Measurements from ENCODE around the gene SPIN2B.
"Not testable (repeated sequence)": the region's sequence is repeated elsewhere in the genome, so short reads cannot be mapped to it uniquely, and the experiment has no call there.

SPIN2B gene

DNA sequence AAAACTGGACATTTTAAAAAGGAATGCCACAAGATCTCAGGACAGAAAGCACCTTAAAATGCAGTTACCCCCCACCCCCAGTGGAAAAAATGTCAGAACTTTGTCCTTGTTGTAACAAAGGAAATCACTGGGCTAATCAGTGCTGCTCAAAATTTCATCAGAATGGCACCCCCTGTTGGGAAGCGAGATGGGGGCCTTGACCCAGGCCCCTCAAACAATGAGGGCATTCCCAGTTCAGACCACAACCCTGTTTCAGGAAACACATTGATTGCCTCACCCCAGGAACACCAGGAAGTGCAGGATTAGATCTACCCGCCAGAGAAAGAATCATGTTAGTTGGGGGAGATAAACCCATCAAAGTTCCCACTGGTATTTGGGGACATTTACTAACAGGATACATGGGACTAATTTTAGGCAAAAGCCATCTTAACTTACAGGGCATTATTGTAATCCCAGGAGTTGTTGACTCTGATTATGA is 16.4 kb downstream of the SPIN2B start:
- no peak overlapping the region for H3K4me3 ChIP-seq (ENCODE audit: low read length)
- no peak for TF ChIP-seq ZNF274 (IDR thresholded peaks at IDR 0.05; ENCODE audit: low read depth, low read length)

DNA sequence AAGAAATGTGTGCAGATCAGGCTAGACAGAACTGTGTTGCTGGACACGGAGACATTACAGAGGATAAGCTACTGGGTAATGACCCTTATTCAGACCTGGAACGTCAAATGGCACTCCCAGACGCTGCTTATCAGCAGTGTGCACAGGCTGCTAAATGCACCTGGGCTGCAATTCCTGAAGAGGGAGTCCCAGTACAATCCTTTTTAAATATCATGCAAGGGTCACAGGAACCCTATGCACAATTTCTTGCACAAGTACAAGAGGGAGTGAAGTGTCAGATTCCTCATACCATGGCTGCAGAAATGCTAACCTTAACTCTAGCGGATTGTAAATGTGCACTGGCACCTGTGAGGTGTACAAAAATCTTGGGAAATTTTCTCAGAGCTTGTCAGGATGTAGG is 16.9 kb downstream of the SPIN2B start:
- no peak for TF ChIP-seq ZNF274 (IDR thresholded peaks at IDR 0.05; ENCODE audit: low read depth, low read length)

DNA sequence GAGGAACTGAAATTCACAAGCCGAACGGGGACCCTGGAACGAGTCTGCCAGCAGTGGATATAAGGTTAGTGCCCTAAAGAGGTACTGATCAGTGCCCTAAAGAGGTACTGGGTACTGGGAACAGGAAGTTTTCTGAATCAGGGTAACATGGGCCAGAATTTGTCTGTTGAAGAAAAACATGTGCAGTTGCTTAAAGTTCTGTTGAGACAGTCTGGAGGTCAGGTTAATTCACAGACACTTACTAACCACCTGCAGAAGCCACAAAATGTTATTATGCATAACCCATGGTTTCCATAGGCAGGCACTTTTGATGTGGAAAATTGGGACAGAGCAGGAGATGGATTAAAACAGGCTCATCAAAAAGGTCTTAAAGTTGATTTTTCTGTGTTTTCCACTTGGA is 17.9 kb downstream of the SPIN2B start:
- H3K4me3 ChIP-seq (ENCODE audit: low read length) = no peak overlapping the region
- no peak for TF ChIP-seq ZNF274 (IDR thresholded peaks at IDR 0.05; ENCODE audit: low read depth, low read length)

More for the DNA sequence above, 16.9 kb downstream of the SPIN2B start:
- no peak overlapping the region for H3K4me3 ChIP-seq (ENCODE audit: low read length)

DNA sequence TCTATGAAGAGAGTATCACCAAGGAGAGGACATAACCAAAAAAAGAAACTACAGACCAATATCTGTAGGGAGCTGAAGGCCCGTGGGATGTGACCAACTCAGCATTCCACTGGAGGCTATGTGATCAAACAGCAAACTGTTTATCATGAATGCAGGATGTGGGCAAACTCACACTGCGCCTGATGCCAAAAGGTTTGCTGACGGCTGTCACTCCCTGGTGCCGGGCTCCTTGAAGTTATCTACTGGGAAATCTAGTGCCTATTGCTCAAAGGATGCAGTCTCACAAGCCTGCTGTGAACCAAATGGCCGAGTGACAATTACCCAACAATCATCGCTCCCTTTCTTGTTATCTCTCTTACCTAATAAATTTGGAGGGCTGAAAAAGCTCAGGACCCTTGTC is 18.4 kb downstream of the SPIN2B start:
- H3K4me3 ChIP-seq (ENCODE audit: low read length) = not testable (repeated sequence)

DNA sequence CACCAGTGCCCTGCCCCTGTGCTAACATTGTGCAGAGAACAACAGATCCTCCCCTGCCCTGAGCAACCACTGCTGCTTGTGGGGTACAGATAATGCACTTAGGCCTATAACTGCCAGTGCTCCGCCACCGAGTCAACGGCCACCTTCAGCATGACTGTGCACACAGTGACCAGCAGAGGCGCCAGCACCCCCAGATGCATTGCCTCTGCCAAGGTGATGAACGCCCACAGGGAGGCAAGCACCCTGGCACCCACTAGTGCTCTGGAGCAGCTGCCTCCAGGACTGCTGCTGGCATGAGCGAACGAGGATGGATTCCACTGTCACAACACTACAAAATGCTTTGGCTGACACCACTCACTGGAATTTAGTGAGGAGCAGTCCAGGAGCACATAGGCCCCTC is 38.2 kb downstream of the SPIN2B start:
- TF ChIP-seq ZNF274 (IDR thresholded peaks at IDR 0.05; ENCODE audit: low read depth, low read length) = no peak
- H3K4me3 ChIP-seq (ENCODE audit: low read length) = no peak overlapping the region

DNA sequence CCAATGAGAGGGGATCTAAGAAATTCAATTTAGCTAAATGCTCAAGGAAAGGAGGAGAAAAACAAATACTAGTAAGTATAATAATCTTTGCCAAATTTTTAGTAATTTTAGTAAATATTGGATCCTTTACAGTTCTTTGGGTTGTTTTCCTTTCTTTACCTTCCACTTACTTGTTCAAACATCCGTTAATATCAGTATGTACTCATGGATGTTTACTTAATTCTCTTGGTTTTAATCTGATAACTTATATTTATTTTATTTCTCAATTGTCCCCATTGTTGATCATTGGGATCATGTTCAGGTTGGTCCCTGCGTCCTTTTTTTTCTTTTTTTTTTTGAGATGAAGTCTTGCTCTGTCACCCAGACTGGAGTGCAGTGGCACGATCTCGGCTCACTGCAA is 46.9 kb downstream of the SPIN2B start:
- H3K4me3 ChIP-seq (ENCODE audit: low read length) = no peak overlapping the region
- no peak for TF ChIP-seq ZNF274 (IDR thresholded peaks at IDR 0.05; ENCODE audit: low read depth, low read length)

DNA sequence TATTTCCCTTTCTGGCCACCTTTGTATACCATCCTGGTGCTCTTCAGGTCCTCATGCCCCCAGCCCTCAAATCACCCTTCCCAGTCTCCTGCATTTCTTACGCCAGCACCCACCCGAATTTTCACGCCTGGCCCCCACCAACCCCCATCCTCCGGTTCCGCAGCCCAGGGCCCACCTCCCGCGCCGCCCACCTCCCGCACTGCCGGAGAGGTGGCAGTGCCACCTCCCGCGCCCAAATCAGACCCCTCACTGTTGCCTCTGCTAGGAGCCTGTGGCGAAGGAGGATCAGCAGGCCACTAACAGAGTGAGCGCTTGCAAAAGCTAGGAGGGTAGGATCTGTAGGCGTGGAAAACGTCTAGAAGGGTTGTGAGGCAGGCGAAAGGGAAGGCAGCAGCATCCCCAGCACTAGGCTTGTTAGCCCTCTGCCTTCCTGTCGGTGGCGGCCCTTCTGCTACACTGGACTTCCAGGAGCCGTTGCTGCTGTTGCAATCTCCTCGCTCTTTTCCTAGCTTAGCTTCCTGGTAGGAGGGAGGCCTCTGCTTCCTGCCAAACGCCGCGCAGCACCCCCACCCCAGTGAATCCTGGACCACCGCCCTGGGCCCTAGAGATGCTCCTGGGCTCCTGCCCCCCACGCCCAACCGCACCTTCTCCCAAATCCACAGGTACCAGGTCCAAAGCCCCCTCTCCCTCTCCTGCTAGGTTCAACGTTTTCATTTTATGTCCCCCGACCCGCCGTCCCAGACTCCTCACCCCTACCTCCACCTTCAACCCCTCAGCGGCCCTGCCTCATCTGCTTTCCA is 51.0 kb downstream of the SPIN2B start:
- H3K4me3 ChIP-seq (ENCODE audit: low read length) = no peak overlapping the region
- no peak for TF ChIP-seq ZNF274 (IDR thresholded peaks at IDR 0.05; ENCODE audit: low read depth, low read length)

Measured in GM08714 (cell line).